HG02588 (cell line): ENCODE results near the gene PPP1R10.
A peak's percentile ranks its signal among the peaks of the same experiment; 100 is the strongest.

ENCODE experiments used
- ATAC-seq: cut with Tn5 transposase; IDR thresholded peaks from one replicate; pipeline ENCODE4 v1.9.1; 2021; ENCODE audit warnings: mild to moderate bottlenecking, moderate library complexity; ENCODE audit not compliant: unreplicated experiment

The PPP1R10 gene

DNA sequence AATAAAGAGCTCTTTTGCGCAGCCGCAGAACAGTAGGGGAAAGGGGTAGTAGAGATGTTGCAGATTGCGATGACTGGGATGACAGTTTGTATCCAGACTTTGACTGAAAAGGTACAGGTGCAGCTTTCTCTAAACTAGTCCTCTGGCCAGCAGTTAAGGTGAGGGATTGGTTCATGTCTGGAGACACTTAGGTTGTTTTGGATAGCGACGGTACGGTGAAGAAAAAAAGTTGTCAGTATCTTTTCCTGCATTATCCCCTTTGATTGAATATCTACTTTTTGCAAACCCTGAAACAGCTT is 59.4 kb downstream of the PPP1R10 start:
- no peak for ATAC-seq

DNA sequence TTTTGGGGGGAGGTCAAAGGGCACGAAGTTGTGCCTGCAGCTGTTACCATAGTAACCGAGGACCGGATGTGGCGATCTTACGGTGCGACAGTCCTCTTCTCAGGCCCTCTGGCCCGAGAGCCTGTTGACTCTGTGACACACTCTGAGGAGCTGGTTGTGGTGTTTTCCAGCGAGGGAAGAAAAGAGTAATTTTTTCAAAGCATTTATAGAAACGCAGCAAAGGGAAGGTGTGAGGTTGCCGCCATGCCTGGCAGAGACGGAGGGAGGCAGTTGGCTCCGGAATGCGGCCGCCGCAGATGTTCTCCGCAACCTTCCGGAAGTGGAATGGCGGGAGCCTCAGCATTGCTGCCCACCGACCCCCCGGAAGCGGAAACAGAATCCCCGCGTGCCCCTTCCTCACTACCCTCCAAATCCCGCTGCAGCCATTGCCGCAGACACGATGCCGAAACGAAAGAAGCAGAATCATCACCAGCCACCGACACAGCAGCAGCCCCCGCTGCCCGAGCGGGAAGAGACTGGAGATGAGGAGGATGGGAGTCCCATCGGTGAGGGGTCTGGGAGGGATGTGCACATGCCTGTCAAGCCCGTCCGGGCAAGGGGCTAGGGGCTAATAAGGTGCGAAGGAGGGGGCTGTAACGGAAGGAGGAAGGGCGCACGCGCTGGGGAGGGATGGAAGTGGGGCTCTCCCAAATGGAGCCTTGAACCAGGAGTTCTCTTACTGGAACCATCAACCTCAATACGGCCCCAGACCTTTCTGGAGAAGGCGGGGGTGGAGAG is 59.9 kb downstream of the PPP1R10 start, which contains the start of gene PRR3:
TSS of gene PRR3 (plus strand) at position 390 of the 777 bp plus-strand sequence. CDS start at position 440, 50 bp downstream.
- peak; percentile 55 for ATAC-seq

DNA sequence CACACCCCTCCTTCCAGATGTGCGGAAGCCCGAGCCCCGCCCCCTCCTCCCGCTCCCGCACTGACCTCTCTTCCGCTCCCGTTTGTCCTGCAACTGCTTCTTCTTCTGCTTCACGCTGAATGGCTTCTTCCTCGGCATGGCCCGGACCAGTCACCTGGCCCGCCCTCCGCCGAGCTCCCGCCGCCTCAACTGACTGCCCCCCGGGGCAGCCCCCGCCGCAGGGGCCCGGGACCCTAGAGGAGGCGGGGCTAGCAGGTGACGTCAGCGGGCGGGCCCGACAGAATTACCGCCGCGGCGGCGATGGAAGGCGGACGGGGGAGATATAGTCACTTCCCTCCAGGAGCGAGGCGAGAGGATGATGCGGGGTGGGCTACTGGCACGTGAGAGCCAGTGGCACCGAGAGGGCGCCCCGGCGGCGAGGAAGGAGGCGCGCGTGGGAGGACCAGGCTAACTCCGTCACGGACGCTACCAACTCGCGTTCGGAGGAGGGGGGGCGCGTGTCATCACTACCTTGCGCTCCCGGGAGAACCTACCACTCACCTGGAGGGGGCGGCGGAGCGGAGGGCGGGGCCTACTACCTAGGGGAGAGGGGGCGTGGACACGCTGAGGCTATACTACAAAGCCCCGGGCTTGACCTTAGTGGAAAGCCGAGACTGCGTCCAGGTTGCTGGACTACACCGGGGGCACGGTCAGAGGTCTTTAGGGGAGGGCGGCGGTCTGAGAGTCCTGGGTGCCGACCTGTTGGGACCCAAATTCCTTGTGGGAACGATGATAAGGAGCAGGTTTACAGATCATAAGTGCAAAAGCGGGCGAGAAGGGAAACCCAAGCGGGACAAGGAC is 60.8 kb downstream of the PPP1R10 start, which contains the start of gene GNL1:
TSS of gene GNL1 (minus strand) at position 424 of the 840 bp plus-strand sequence. CDS start at position 138, 286 bp downstream.
- ATAC-seq: peak; percentile 74

DNA sequence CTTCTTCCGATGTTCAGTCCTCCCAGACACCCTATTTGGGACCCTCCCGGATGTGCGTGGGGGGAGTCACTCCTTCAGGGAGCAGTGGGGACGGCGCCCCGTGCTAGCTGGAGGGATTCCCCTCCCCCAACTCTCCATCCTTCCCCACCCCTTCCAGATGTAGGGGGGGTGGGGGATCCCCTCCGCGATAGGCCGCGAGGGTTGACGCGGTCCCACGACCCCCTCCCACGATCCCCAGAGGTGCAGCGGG is 61.3 kb downstream of the PPP1R10 start:
- no peak for ATAC-seq

DNA sequence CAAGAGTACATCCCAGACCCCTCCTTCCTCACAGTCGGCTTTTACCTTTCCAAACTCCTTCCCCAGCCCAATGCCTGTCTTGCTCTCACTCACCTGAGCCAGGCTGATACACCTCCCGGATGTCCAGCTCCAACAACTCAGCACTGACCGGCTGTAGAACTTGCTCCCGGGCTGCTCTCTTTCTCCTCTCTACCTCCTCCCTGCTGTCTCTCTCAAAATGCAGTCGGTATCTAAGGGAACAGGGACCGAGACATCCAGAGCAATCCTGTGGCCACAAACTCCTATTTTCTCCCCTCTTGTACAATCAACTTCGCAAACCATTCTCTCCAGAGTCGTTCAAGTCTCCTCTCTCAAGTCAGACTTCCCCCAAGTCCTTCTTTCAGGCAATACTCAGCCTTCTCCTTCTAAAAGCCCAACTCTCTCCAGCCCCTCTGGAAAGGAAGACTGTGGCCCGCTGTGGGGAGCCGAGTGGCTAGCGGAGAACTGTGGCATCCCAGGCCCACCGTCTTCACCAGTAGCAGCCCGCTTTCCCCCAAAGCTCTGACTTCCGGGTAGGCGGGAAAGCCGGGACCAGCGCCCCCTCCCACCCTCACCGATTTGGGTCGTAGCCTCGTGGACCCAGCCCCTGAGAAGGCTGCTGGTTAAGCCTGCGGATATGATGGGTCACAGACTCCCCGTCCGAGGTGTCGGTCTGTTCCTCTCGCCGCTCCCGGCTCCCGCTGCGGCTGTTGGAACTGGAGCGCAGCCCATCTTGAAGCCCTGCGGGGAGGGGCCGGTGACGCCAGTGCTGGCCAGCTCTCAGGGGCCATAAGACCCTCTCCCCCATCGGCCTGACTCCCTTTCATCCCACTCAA is 61.9 kb downstream of the PPP1R10 start:
- no peak for ATAC-seq

DNA sequence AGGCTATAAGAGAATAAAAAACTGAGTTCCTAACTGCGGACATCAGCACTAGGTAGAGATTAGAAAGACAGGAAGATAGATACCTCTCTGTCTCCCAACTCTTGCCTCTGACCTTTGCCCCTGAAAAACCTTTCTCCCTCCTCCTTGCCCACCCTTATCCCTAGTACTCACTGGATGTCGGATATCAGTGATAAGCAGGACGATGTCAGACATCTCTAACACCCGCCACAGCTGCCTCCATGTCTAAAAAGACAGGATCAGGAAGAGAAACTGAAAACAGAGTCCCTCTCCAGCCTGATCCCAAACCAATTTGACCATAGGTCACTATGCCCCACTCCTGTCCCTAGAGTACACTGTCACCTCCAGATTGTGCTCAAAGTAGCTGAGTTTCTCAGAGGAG is 62.6 kb downstream of the PPP1R10 start:
- no peak for ATAC-seq
